ENCODE data around the gene OR2AG1.
"Not testable (repeated sequence)": the region's sequence is repeated elsewhere in the genome, so short reads cannot be mapped to it uniquely, and the experiment has no call there.

- not testable (repeated sequence) for TF ChIP-seq CTCF (IDR thresholded peaks at IDR 0.05 in 8 of 11, conservative IDR thresholded peaks at IDR 0.05 in 3 of 11); POLR2A (IDR thresholded peaks at IDR 0.05); POLR2AphosphoS5 (IDR thresholded peaks at IDR 0.05)
Observed at GRCh38 chr11:6801075-6801474, 18.3 kb downstream of the OR2AG1 start.
